Neural cell (in vitro differentiated cells): Measurements from ENCODE around the gene SPON1.

Experiments used
- CTCF ChIP-seq: fragments of 450-650 bp; IDR thresholded peaks from 2 replicates; pipeline ENCODE4 v1.5.1; 2014; ENCODE audit warnings: antibody characterized with exemption, mild to moderate bottlenecking, moderate library complexity; ENCODE audit not compliant: poor library complexity, severe bottlenecking
- EP300 ChIP-seq: fragments of 450-650 bp; conservative IDR thresholded peaks from 2 replicates; pipeline ENCODE4 v1.6.1; 2014; ENCODE audit warnings: antibody characterized with exemption, mild to moderate bottlenecking, moderate library complexity; ENCODE audit not compliant: poor library complexity, severe bottlenecking
- EZH2 ChIP-seq: fragments of 200-600, 300-800 bp; shearing (Covaris generic), sonication (generic); IDR thresholded peaks from 2 replicates; pipeline ENCODE4 v1.6.1; 2014; ENCODE audit warnings: antibody characterized with exemption, low read length, borderline replicate concordance, mild to moderate bottlenecking; ENCODE audit not compliant: insufficient read depth, poor library complexity, severe bottlenecking
- POLR2AphosphoS5 ChIP-seq: IDR thresholded peaks from 2 replicates; pipeline ENCODE4 v1.6.1; 2012
- SMC3 ChIP-seq: fragments of 450-650 bp; conservative IDR thresholded peaks from 2 replicates; pipeline ENCODE4 v1.6.1; 2014; ENCODE audit warnings: antibody characterized with exemption, mild to moderate bottlenecking, moderate library complexity; ENCODE audit not compliant: poor library complexity

DNA sequence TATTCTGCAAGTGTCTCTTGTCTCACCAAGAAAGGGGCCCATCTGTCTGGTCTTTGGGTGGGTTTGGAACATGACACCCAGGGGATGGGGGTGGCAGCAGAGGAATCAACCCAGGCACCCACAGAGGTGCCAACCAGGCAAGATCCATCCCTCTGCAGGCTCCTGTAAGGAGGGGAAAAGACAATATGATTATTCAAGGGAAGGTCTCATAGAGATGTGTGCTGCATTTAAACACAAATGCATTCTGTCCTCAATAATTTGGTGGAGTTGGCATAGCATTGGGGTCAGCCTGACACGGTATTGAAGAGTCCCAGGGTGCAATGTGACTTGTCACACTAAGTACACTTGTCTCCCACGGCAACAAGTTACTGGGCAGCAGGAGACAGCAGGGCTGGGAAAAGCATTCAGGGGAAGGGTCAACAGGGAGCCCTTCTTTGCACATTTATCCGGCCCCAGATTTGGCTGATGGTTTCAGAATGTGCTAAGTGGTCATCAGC, 33.1 kb upstream of the SPON1 start:
- TF ChIP-seq CTCF (no peak), EZH2 (no peak), EP300 (no peak), SMC3 (no peak), POLR2AphosphoS5 (no peak)
